ENCODE measurements around the gene TIFAB.

Gene TIFAB

GRCh38 chr5:135426102-135427082, 25.8 kb downstream of the TIFAB start:
- Mint-ChIP-seq H3K4me1 (ENCODE audit: low read depth) (peaks cover 70% of the 10 kb centered on the region), H3K27me3 (no peaks in the 10 kb centered on the region), H3K27ac (peak overlapping the region; percentile 86)

GRCh38 chr5:135425641-135426040, 26.5 kb downstream of the TIFAB start:
- Mint-ChIP-seq H3K27me3 (no peaks in the 10 kb centered on the region), H3K4me3 (peak overlapping the region; percentile 7), H3K9me3 (peaks cover 10% of the 10 kb centered on the region), H3K36me3 (ENCODE audit: low read depth) (peaks cover 13% of the 10 kb centered on the region), H3K4me1 (ENCODE audit: low read depth) (peaks cover 64% of the 10 kb centered on the region), H3K27ac (peak overlapping the region; percentile 86)
- intact Hi-C loops (cut with micrococcal nuclease), result loop anchor here (10.0 kb wide), 1 partner anchor 51 kb away; no protein-coding TSS in a partner anchor

More at GRCh38 chr5:135426102-135427082, 25.8 kb downstream of the TIFAB start:
- no peak overlapping the region for H3K4me3 Mint-ChIP-seq
- peaks cover 13% of the 10 kb centered on the region for H3K36me3 Mint-ChIP-seq (ENCODE audit: low read depth)
- intact Hi-C loops (cut with micrococcal nuclease), result loop anchor here (10.0 kb wide), 1 partner anchor 52 kb away; no protein-coding TSS in a partner anchor
- peaks cover 10% of the 10 kb centered on the region for H3K9me3 Mint-ChIP-seq

GRCh38 chr5:135423846-135424168, 28.3 kb downstream of the TIFAB start:
- H3K36me3 Mint-ChIP-seq (ENCODE audit: low read depth), result peaks cover 17% of the 10 kb centered on the region
- no peaks in the 10 kb centered on the region for H3K27me3 Mint-ChIP-seq
- peaks cover 19% of the 10 kb centered on the region for H3K9me3 Mint-ChIP-seq
- H3K27ac Mint-ChIP-seq, result peak overlapping the region; percentile 86
- no peak overlapping the region for H3K4me3 Mint-ChIP-seq
- intact Hi-C loops (cut with micrococcal nuclease), result loop anchor here (10.0 kb wide), 1 partner anchor 49 kb away; no protein-coding TSS in a partner anchor
- peaks cover 45% of the 10 kb centered on the region for H3K4me1 Mint-ChIP-seq (ENCODE audit: low read depth)

GRCh38 chr5:135423146-135423845, 28.9 kb downstream of the TIFAB start:
- Mint-ChIP-seq H3K4me3 (no peak overlapping the region), H3K27me3 (no peaks in the 10 kb centered on the region), H3K9me3 (peaks cover 14% of the 10 kb centered on the region), H3K4me1 (ENCODE audit: low read depth) (peaks cover 44% of the 10 kb centered on the region), H3K27ac (peak overlapping the region; percentile 86), H3K36me3 (ENCODE audit: low read depth) (peaks cover 12% of the 10 kb centered on the region)
- intact Hi-C loops (cut with micrococcal nuclease), result loop anchor here (10.0 kb wide), 1 partner anchor 48 kb away; no protein-coding TSS in a partner anchor

- H3K9me3 Mint-ChIP-seq, result peaks cover 13% of the 10 kb centered on the region
- peaks cover 8% of the 10 kb centered on the region for H3K36me3 Mint-ChIP-seq (ENCODE audit: low read depth)
- intact Hi-C loops (cut with micrococcal nuclease), result loop anchor here (10.0 kb wide), 1 partner anchor 48 kb away; no protein-coding TSS in a partner anchor
- no peak overlapping the region for H3K27ac Mint-ChIP-seq
- H3K27me3 Mint-ChIP-seq, result no peaks in the 10 kb centered on the region
- H3K4me1 Mint-ChIP-seq (ENCODE audit: low read depth), result peaks cover 44% of the 10 kb centered on the region
- H3K4me3 Mint-ChIP-seq, result no peak overlapping the region
Observed at GRCh38 chr5:135422419-135422818, 29.7 kb downstream of the TIFAB start.

- H3K4me3 Mint-ChIP-seq, result no peak overlapping the region
- no peak overlapping the region for H3K27ac Mint-ChIP-seq
- intact Hi-C loops (cut with micrococcal nuclease), result no loop called here
- peaks cover 13% of the 10 kb centered on the region for H3K9me3 Mint-ChIP-seq
- H3K4me1 Mint-ChIP-seq (ENCODE audit: low read depth), result no peaks in the 10 kb centered on the region
- H3K27me3 Mint-ChIP-seq, result no peaks in the 10 kb centered on the region
- peaks cover 8% of the 10 kb centered on the region for H3K36me3 Mint-ChIP-seq (ENCODE audit: low read depth)
Observed at GRCh38 chr5:135417083-135417482, 35.1 kb downstream of the TIFAB start.

- Mint-ChIP-seq H3K4me3 (no peak overlapping the region), H3K9me3 (no peaks in the 10 kb centered on the region), H3K27me3 (no peaks in the 10 kb centered on the region), H3K4me1 (ENCODE audit: low read depth) (peaks cover 12% of the 10 kb centered on the region), H3K36me3 (ENCODE audit: low read depth) (no peaks in the 10 kb centered on the region), H3K27ac (no peak overlapping the region)
- intact Hi-C loops (cut with micrococcal nuclease), result no loop called here
Observed at GRCh38 chr5:135405082-135405481, 47.1 kb downstream of the TIFAB start.

GRCh38 chr5:135402031-135402430, 50.1 kb downstream of the TIFAB start:
- H3K27me3 Mint-ChIP-seq, result no peaks in the 10 kb centered on the region
- no peaks in the 10 kb centered on the region for H3K9me3 Mint-ChIP-seq
- H3K36me3 Mint-ChIP-seq (ENCODE audit: low read depth), result peaks cover 14% of the 10 kb centered on the region
- no peak overlapping the region for H3K4me3 Mint-ChIP-seq
- peaks cover 32% of the 10 kb centered on the region for H3K4me1 Mint-ChIP-seq (ENCODE audit: low read depth)
- intact Hi-C loops (cut with micrococcal nuclease), result no loop called here
- H3K27ac Mint-ChIP-seq, result no peak overlapping the region

GRCh38 chr5:135400866-135401265, 51.3 kb downstream of the TIFAB start:
- no peaks in the 10 kb centered on the region for H3K9me3 Mint-ChIP-seq
- H3K27ac Mint-ChIP-seq, result peak overlapping the region; percentile 98
- H3K4me1 Mint-ChIP-seq (ENCODE audit: low read depth), result peaks cover 44% of the 10 kb centered on the region
- no peak overlapping the region for H3K4me3 Mint-ChIP-seq
- intact Hi-C loops (cut with micrococcal nuclease), result no loop called here
- peaks cover 26% of the 10 kb centered on the region for H3K36me3 Mint-ChIP-seq (ENCODE audit: low read depth)
- H3K27me3 Mint-ChIP-seq, result no peaks in the 10 kb centered on the region

GRCh38 chr5:135399794-135400542, 52.2 kb downstream of the TIFAB start:
- peak overlapping the region; percentile 98 for H3K27ac Mint-ChIP-seq
- intact Hi-C loops (cut with micrococcal nuclease), result loop anchor here (5.0 kb wide), 1 partner anchor 37 kb away; no protein-coding TSS in a partner anchor
- peaks cover 53% of the 10 kb centered on the region for H3K4me1 Mint-ChIP-seq (ENCODE audit: low read depth)
- no peaks in the 10 kb centered on the region for H3K27me3 Mint-ChIP-seq
- peaks cover 33% of the 10 kb centered on the region for H3K36me3 Mint-ChIP-seq (ENCODE audit: low read depth)
- H3K9me3 Mint-ChIP-seq, result no peaks in the 10 kb centered on the region
- H3K4me3 Mint-ChIP-seq, result peak overlapping the region; percentile 84

GRCh38 chr5:135398855-135399793, 53.0 kb downstream of the TIFAB start, which contains the start of gene MACROH2A1:
Gene MACROH2A1, minus strand, starts transcription at chr5:135399231. Its CDS starts 10,138 bp downstream, at chr5:135389093.
- Mint-ChIP-seq H3K4me1 (ENCODE audit: low read depth) (peaks cover 61% of the 10 kb centered on the region), H3K36me3 (ENCODE audit: low read depth) (peaks cover 40% of the 10 kb centered on the region), H3K9me3 (no peaks in the 10 kb centered on the region), H3K4me3 (peak within 1 kb of the TSS; percentile 93), H3K27me3 (no peaks in the 10 kb centered on the region), H3K27ac (peak within 1 kb of the TSS; percentile 98)
- intact Hi-C loops (cut with micrococcal nuclease), result loop anchor here (5.0 kb wide), 1 partner anchor 38 kb away; no protein-coding TSS in a partner anchor

- no peaks in the 10 kb centered on the region for H3K27me3 Mint-ChIP-seq
- intact Hi-C loops (cut with micrococcal nuclease), result loop anchor here (5.0 kb wide), 1 partner anchor 39 kb away; no protein-coding TSS in a partner anchor
- no peaks in the 10 kb centered on the region for H3K9me3 Mint-ChIP-seq
Observed at GRCh38 chr5:135398160-135398854, 53.8 kb downstream of the TIFAB start.

More at GRCh38 chr5:135398160-135398854, 53.8 kb downstream of the TIFAB start:
- Mint-ChIP-seq H3K27ac (peak overlapping the region; percentile 98), H3K36me3 (ENCODE audit: low read depth) (peaks cover 46% of the 10 kb centered on the region), H3K4me1 (ENCODE audit: low read depth) (peaks cover 70% of the 10 kb centered on the region), H3K4me3 (peak overlapping the region; percentile 93)

All from dendritic cell treated with granulocyte-macrophage colony-stimulating factor and Interleukin-4, amounts not matched to agents 40 ng/mL and 50 ng/mL, for 4 days (primary cell).